GM19023 (cell line): ENCODE data around the gene SCLY.

ENCODE experiments used
- ATAC-seq: cut with Tn5 transposase; IDR thresholded peaks from one replicate; pipeline ENCODE4 v1.9.1; 2021; ENCODE audit warnings: mild to moderate bottlenecking, moderate library complexity; ENCODE audit not compliant: unreplicated experiment

Gene SCLY

DNA sequence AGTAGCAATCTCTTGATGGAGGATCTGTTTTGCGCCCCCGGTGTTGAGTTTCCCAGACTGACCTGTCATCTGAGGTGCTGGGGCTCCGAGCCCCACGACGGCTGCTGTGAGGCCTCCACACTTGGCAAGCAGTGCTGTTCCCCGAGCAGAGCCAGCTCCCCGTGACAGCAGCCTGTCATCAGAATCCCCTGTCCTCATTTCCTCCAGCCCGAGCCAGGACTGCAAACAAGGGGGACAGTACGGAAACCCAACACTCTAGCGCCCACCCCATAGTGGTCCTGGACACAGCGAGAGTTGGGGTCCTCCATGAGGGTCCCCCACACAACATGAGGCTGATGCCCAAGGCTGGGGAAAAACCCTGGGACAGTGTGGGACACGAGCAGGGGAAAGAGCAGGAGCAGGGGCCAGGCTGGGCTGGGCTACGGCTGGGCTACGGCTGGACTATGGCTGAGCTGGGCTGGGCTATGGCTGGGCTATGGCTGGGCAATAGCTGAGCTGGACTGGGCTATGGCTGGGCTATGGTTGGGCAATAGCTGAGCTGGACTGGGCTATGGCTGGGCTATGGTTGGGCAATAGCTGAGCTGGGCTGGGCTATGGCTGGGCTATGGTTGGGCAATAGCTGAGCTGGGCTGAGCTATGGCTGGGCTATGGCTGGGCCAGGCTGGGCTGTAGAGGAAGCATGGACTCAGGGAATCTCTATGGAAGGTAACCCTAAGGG is 76.2 kb downstream of the SCLY start:
- ATAC-seq, result no peak

DNA sequence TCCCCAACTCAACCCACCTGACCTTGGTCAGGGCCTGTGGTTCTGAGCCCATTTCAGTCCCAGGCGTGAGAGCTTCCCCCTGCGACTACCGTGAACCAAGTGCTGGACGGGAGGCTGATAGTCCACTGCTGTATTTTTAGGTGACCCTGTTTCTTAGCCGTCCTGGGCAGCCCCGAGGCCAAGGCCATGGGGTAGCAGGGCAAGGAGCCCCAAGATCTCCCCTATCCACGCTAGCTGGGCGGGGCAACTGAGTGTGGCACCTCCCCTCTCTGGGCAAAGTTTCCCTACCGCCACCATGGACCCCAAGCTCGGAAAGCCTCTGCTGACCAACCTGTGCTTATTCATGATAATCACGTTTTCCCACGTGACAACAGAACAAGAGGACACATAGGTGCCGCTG is 77.1 kb downstream of the SCLY start:
- ATAC-seq, result no peak

- no peak for ATAC-seq
These were observed 77.8 kb downstream of the SCLY start, which contains the start of gene KLHL30 for GRCh38 chr2:238138331-238139195. Gene KLHL30 (plus strand): TSS chr2:238138668. CDS start chr2:238140755, 2,087 bp downstream.

- no peak for ATAC-seq
These were observed 78.6 kb downstream of the SCLY start for GRCh38 chr2:238139196-238140039.

GRCh38 chr2:238140040-238140439 is 79.2 kb downstream of the SCLY start:
- no peak for ATAC-seq

DNA sequence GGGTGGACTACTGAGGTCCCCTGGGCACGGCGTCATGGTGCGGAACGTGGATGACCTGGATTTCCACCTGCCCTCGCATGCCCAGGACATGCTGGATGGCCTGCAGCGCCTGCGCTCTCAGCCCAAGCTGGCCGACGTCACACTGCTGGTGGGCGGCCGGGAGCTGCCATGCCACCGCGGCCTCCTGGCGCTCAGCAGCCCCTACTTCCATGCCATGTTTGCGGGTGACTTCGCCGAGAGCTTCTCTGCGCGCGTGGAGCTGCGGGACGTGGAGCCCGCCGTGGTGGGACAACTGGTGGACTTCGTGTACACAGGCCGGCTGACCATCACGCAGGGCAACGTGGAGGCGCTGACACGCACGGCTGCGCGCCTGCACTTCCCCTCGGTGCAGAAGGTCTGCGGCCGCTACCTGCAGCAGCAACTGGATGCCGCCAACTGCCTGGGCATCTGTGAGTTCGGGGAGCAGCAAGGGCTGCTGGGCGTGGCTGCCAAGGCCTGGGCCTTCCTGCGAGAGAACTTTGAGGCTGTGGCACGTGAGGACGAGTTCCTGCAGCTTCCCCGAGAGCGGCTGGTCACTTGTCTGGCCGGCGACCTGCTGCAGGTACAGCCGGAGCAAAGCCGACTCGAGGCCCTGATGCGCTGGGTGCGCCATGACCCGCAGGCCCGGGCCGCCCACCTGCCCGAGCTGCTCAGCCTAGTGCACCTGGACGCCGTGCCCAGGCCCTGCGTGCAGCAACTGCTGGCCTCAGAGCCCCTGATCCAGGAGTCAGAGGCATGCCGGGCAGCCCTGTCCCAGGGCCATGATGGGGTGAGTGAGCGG is 80.1 kb downstream of the SCLY start:
- no peak for ATAC-seq

GRCh38 chr2:238141541-238142318 is 80.9 kb downstream of the SCLY start:
- ATAC-seq, result no peak

DNA sequence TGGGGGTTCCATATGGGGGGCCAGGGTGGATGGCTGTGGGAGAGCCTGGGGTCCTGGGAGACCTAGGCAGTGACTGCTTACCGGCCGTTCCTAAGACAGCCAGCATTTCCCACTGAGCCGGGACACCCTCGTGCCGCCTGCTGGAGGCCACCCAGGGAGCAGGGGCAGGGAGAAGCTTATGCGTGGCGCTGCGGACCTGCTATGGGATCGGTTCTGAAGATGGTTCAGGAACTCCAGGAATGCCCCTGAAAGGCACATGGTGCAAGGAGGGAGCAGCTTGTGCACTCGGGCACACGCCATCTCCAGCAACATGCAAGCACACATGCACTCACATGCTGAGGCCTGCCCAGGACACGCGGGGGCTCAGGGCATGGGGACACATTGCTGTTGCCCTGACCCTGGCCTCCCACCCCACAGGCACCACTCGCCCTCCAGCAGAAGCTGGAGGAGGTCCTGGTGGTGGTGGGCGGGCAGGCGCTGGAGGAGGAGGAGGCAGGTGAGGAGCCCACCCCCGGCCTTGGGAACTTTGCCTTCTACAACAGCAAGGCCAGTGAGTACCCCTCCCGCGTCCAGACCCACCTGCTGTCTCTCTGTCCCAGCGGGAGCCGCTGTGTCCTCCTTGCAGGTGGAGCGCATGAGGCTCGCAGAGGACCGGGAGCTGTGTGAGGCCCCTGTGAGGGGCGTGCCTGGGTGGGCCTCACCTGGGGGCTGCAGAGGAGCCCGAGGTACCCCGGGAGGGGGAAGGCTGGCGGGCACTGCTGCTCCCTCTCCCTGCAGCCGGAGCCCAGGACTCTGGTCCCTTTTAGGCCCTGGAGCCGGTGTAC is 81.8 kb downstream of the SCLY start:
- no peak for ATAC-seq

GRCh38 chr2:238143239-238143951 is 82.6 kb downstream of the SCLY start:
- no peak for ATAC-seq

DNA sequence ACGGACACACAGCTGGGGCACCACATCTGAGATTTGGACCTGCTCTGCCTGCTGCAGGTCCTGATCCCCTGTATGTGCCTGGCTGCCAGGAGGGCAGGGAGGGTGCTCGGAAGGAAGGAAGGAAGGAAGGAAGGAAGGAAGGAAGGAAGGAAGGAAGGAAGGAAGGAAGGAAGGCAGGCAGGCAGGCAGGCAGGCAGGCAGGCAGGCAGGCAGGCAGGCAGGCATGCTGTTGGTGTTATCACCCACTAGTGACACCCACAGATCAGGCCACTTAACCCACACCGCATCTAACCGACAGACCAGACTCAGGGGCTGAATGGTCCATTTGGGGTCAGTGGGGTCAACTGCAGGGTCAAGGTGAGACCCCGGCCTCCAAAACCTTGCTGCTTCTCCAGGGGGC is 83.5 kb downstream of the SCLY start:
- no peak for ATAC-seq

- ATAC-seq, result no peak
These were observed 84.2 kb downstream of the SCLY start for GRCh38 chr2:238145046-238145445.

DNA sequence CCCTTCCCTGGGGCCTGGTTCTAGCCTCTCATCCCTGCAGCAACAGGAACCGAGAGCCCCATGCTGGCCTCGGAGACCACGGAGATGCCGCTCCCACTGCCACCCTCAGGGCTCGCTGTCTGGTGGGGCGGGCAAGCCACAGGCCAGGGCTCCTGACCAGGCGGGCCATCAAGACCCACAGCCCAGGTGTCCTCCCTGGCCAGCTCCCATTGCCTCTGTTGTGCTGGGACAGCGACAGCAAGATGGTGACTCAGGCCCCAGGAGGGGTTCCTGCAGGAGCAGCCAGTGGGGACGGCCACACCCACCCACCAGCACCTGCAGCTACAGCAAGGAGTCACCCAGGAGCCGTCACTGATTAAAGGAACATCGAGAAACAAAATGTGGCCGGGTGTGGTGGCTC is 85.0 kb downstream of the SCLY start:
- no peak for ATAC-seq

DNA sequence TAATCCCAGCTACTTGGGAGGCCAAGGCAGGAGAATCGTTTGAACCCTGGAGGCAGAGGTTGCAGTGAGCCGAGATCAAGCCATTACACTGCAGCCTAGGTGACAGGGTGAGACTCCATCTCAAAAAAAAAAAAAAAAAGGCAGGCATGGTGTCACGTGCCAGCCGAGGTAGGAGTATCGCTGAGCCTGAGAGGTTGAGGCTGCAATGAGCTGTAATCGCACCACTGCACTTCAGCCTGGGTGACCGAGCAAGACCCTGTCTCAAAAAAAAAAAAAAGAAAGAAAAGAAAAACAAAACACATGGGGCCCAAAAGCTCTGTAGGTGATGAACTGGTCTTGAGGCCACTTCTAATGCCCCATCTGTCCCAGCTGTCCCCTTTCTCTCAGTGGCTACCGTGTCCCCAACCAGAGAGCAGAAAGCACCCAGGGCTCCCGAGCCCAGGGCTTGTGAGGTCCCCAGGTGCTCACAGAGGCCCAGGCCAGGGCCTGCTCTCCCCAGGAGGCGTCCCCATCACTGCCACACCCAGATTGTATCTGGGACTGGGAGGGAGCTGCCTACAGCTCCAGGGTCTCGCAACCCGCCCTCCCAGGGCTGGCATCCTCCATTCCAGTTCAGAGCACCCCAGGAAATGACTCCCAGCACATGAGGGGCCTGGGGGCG is 86.2 kb downstream of the SCLY start:
- ATAC-seq, result no peak

DNA sequence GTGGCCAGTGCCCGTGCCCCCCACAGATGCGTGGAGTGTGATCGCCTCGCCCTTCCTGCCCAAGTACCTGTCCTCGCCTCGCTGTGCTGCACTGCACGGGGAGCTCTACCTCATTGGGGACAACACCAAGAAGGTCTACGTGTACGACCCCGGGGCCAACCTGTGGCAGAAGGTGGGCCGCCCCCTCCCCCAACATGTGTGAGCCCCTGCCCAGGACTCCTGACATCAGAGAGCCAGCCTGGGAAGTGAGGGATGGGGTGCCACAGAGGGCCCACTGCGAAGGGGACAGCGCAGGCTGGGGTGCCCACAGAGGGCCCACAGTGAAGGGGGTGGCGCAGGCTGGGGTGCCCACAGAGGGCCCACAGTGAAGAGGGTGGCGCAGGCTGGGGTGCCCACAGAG is 88.2 kb downstream of the SCLY start:
- no peak for ATAC-seq
